CD14-positive monocyte (primary cell): ENCODE data around the gene OR5K2. TPM values are rescaled to one million over a fixed set of nuclear protein-coding genes. Genes with fewer than 3 reads are reported as not detected.

Experiments
- DNase-seq, 3 donors: peaks; one replicate each; pipeline ENCODE4 v3.0.0-alpha.2; 2011 to 2022
- H2AFZ ChIP-seq: 2 replicates; pipeline ENCODE4 v1.6.0; 2012; ENCODE audit warnings: mild to moderate bottlenecking, low read depth, low read length, inconsistent platforms; ENCODE audit not compliant: insufficient read depth, poor library complexity, severe bottlenecking
- H3K27ac ChIP-seq, 2 donors: 1 replicate in 1 of 2; 2 replicates in 1 of 2; pipeline ENCODE4 v1.5.1; 2012 to 2013; ENCODE audit warnings: low read length in 2 of 2, control low read depth in 1 of 2, inconsistent platforms in 1 of 2, low read depth in 1 of 2, mild to moderate bottlenecking in 1 of 2
- H3K27me3 ChIP-seq, 2 donors: one replicate each; pipeline versions ENCODE4 v1.6.0 to v1.6.1; 2011 to 2013; ENCODE audit warnings: low read length in 2 of 2; ENCODE audit not compliant: control insufficient read depth in 2 of 2, insufficient read depth in 2 of 2
- H3K36me3 ChIP-seq, 2 donors: replicated peaks in 1 of 2; 1 replicate in 1 of 2; 2 replicates in 1 of 2; pipeline versions ENCODE4 v1.5.1 to v1.6.1; 2012 to 2013; ENCODE audit warnings: low read length in 2 of 2, control low read depth in 1 of 2, inconsistent platforms in 1 of 2, mild to moderate bottlenecking in 1 of 2; ENCODE audit not compliant: insufficient read depth in 2 of 2, control insufficient read depth in 1 of 2
- H3K4me1 ChIP-seq, 2 donors: 1 replicate in 1 of 2; 2 replicates in 1 of 2; pipeline versions ENCODE4 v1.5.1 to v1.6.1; 2012 to 2013; ENCODE audit warnings: low read length in 2 of 2, control low read depth in 1 of 2, inconsistent platforms in 1 of 2, mild to moderate bottlenecking in 1 of 2, moderate library complexity in 1 of 2; ENCODE audit not compliant: insufficient read depth in 2 of 2, control insufficient read depth in 1 of 2
- H3K4me2 ChIP-seq: replicated peaks from 2 replicates; pipeline ENCODE3; 2012; ENCODE audit warnings: low read length, moderate library complexity, mild to moderate bottlenecking; ENCODE audit not compliant: poor library complexity, severe bottlenecking; ENCODE audit errors: extremely low read depth
- H3K4me3 ChIP-seq, 3 experiments: fragments of 200-600 bp in 1 of 3; sonication (generic) in 1 of 3; replicated peaks in 1 of 3; 1 replicate in 2 of 3; 2 replicates in 1 of 3; pipeline ENCODE4 v1.5.1; 2011 to 2013; ENCODE audit warnings: low read length in 3 of 3, mild to moderate bottlenecking in 3 of 3, control low read depth in 2 of 3, low read depth in 2 of 3, inconsistent platforms in 1 of 3, moderate library complexity in 1 of 3
- H3K79me2 ChIP-seq: 2 replicates; pipeline ENCODE4 v1.6.0; 2012; ENCODE audit warnings: mild to moderate bottlenecking, control low read depth, inconsistent platforms, low read length, moderate library complexity; ENCODE audit not compliant: insufficient read depth
- H3K9ac ChIP-seq: 2 replicates; pipeline ENCODE4 v1.6.0; 2017; ENCODE audit warnings: low read length, mild to moderate bottlenecking; ENCODE audit not compliant: insufficient read depth, poor library complexity, severe bottlenecking
- H3K9me3 ChIP-seq, 2 donors: replicated peaks in 1 of 2; 1 replicate in 1 of 2; 2 replicates in 1 of 2; pipeline versions ENCODE4 v1.5.1 to v1.6.1; 2012 to 2013; ENCODE audit warnings: low read length in 2 of 2, control low read depth in 1 of 2; ENCODE audit not compliant: control insufficient read depth in 1 of 2, insufficient read depth in 1 of 2
- H4K20me1 ChIP-seq: 2 replicates; pipeline ENCODE4 v1.6.0; 2012; ENCODE audit warnings: mild to moderate bottlenecking, low read length, control low read depth, moderate library complexity; ENCODE audit not compliant: insufficient read depth
- H3K27ac Mint-ChIP-seq, 7 donors: one replicate each; pipeline ENCODE4 v1.8.0; 2020; ENCODE audit warnings: mild to moderate bottlenecking in 7 of 7, mixed read lengths in 7 of 7, moderate library complexity in 6 of 7, inconsistent platforms in 2 of 7
- H3K27me3 Mint-ChIP-seq, 3 donors: one replicate each; pipeline ENCODE4 v1.8.0; 2021 to 2022; ENCODE audit warnings: low read depth in 3 of 3, mild to moderate bottlenecking in 3 of 3, mixed read lengths in 3 of 3, moderate library complexity in 3 of 3, inconsistent platforms in 1 of 3
- H3K36me3 Mint-ChIP-seq, 2 donors: one replicate each; pipeline ENCODE4 v1.8.0; 2020; ENCODE audit warnings: mixed read lengths in 2 of 2, inconsistent platforms in 1 of 2, mild to moderate bottlenecking in 1 of 2
- H3K4me1 Mint-ChIP-seq: one replicate; pipeline ENCODE4 v1.8.0; 2020; ENCODE audit warnings: mild to moderate bottlenecking, mixed read lengths
- H3K4me3 Mint-ChIP-seq, 2 donors: one replicate each; pipeline ENCODE4 v1.8.0; 2020; ENCODE audit warnings: mild to moderate bottlenecking in 2 of 2, mixed read lengths in 2 of 2, moderate library complexity in 1 of 2
- H3K9me3 Mint-ChIP-seq, 7 donors: one replicate each; pipeline ENCODE4 v1.8.0; 2020 to 2022; ENCODE audit warnings: mixed read lengths in 7 of 7, mild to moderate bottlenecking in 6 of 7, moderate library complexity in 6 of 7, inconsistent platforms in 2 of 7
- WGBS: methylation state at CpG from one replicate; pipeline ENCODE4 v1.1.5; 2013; ENCODE audit warnings: missing lambda C conversion rate; ENCODE audit not compliant: insufficient coverage; 5-methylcytosine and 5-hydroxymethylcytosine counted together
- intact Hi-C, 2 donors: fragments of 100-400 bp; cut with micrococcal nuclease; formaldehyde crosslinking; loops; one replicate each; pipeline versions ENCODE4 v1.15.0 to v1.15.1; 2023
- polyA plus RNA-seq, 3 donors: library from polyadenylated mRNA; depleted of rRNA in 1 of 3; unstranded in 2 of 3; stranded (reverse) in 1 of 3; fragments of 300-500 nt in 2 of 3; fragments of >200 nt in 1 of 3; fragmentation: Illumina TruSeq in 2 of 3; gene quantifications; 1 replicate in 2 of 3; 2 replicates in 1 of 3; pipeline ENCODE4 v1.2.3, GENCODE V29; 2012 to 2021
- TF ChIP-seq, protein P1 (sequence below): fragments of 200-600 bp; IDR thresholded peaks from one replicate; pipeline ENCODE4 v1.8.0; 2022; ENCODE audit warnings: antibody characterized with exemption, mild to moderate bottlenecking

Gene OR5K2
- polyA plus RNA-seq, 3 donors, result not detected

DNA sequence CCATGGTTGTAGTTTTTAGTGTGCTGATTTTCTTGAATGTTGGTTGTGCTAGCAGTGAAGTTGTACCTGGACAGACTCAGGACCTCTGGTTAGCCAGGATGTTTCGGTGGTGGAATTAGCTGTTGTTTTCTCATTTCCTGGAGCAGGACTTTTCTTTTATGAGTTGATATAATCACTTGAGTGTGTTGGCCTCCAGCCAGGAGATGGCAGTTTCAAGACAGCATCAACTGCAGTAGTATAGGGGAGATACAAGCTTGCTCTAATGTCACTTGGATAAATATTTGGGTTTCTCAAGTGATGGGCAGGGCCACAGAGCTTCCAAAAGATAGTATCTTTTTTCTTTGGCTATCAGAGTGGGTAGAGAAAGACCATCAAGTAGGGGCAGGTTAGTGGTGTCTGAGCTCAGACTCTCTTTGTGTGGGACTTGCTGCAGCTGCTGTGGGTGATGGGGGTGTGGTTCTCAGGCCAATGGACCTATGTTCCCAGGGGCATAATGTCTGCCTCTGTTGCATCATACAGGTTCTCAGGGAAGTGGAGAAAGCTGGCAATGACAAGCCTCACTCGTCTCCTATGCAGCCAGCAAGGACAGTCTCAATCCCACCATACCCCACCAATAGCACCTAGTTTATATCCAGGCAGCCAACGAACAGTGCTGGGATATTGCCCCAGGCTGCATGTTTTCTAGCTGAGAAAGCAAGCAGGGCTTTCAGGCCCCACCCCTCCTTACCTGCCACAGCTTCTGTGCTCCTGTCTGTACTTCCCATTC is 14.6 kb upstream of the OR5K2 start:
- TF ChIP-seq, protein P1, sequence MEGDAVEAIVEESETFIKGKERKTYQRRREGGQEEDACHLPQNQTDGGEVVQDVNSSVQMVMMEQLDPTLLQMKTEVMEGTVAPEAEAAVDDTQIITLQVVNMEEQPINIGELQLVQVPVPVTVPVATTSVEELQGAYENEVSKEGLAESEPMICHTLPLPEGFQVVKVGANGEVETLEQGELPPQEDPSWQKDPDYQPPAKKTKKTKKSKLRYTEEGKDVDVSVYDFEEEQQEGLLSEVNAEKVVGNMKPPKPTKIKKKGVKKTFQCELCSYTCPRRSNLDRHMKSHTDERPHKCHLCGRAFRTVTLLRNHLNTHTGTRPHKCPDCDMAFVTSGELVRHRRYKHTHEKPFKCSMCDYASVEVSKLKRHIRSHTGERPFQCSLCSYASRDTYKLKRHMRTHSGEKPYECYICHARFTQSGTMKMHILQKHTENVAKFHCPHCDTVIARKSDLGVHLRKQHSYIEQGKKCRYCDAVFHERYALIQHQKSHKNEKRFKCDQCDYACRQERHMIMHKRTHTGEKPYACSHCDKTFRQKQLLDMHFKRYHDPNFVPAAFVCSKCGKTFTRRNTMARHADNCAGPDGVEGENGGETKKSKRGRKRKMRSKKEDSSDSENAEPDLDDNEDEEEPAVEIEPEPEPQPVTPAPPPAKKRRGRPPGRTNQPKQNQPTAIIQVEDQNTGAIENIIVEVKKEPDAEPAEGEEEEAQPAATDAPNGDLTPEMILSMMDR, result no peak
- intact Hi-C loops, result no loop called here
- Histone ChIP-seq H3K36me3 (no peaks in the 10 kb centered on the region), H3K27me3 (no peaks in the 10 kb centered on the region), H3K9ac (no peak overlapping the region), H3K4me1 (no peaks in the 10 kb centered on the region), H3K4me2 (no peak overlapping the region), H3K27ac (no peak overlapping the region), H3K79me2 (no peaks in the 10 kb centered on the region), H2AFZ (no peak overlapping the region), H3K4me3 (no peak overlapping the region), H3K9me3 (peaks cover 0 to 11% of the 10 kb centered on the region in 2 donors), H4K20me1 (no peaks in the 10 kb centered on the region)
- Mint-ChIP-seq H3K36me3 (no peaks in the 10 kb centered on the region), H3K4me3 (no peak overlapping the region), H3K4me1 (no peaks in the 10 kb centered on the region), H3K27me3 (peaks cover 0 to 3% (median 2%) of the 10 kb centered on the region in 3 donors), H3K9me3 (peaks cover 12 to 36% (median 17%) of the 10 kb centered on the region in 7 donors), H3K27ac (no peak overlapping the region)
- 77% methylated on average over 2 of the region's 3 CpGs for WGBS
- DNase-seq, result no peak

DNA sequence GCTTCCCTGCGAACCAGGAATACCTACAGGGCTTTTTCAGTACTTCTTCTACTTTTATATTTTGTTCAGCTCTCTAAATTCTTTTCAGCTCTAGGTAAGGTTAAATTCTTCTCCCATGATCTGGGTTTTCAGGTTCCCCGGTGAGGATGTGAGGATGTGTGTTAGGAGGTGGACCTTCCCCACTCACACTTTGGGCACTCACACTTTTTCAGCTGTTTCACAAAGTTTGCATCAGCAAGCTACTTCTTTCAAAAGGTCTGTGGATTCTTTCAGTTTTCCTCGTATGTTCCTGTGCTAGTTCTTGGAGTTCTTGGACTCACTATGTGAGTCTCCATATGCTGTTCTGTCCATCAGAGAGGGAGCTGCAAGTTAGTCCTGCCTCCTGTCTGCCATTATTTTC is 13.9 kb upstream of the OR5K2 start:
- no peaks in the 10 kb centered on the region for H3K27me3 ChIP-seq
- no peak overlapping the region for H3K4me3 ChIP-seq
- H3K4me3 Mint-ChIP-seq, result no peak overlapping the region
- DNase-seq, result no peak
- peaks cover 4 to 11% of the 10 kb centered on the region in 2 donors for H3K9me3 ChIP-seq
- H2AFZ ChIP-seq, result no peak overlapping the region
- H3K36me3 ChIP-seq, result no peaks in the 10 kb centered on the region
- TF ChIP-seq, protein P1, result no peak
- no peaks in the 10 kb centered on the region for H3K4me1 Mint-ChIP-seq
- peaks cover 14 to 41% (median 20%) of the 10 kb centered on the region in 7 donors for H3K9me3 Mint-ChIP-seq
- intact Hi-C loops, result no loop called here
- no peak overlapping the region for H3K4me2 ChIP-seq
- no peaks in the 10 kb centered on the region for H4K20me1 ChIP-seq
- H3K27me3 Mint-ChIP-seq, result peaks cover 0 to 3% (median 2%) of the 10 kb centered on the region in 3 donors
- no peaks in the 10 kb centered on the region for H3K79me2 ChIP-seq
- no peak overlapping the region for H3K27ac Mint-ChIP-seq
- no peak overlapping the region for H3K9ac ChIP-seq
- no peaks in the 10 kb centered on the region for H3K36me3 Mint-ChIP-seq
- 80% methylated on average over 1 of the region's 3 CpGs for WGBS
- H3K27ac ChIP-seq, result no peak overlapping the region
- H3K4me1 ChIP-seq, result no peaks in the 10 kb centered on the region
